Neuron (in vitro differentiated cells): ENCODE measurements around the gene SERPING1.

Experiments used
- H2AFZ ChIP-seq: one replicate; pipeline ENCODE4 v1.6.1; 2013; ENCODE audit warnings: low read depth, mild to moderate bottlenecking, inconsistent platforms, low read length, moderate library complexity
- H3K27me3 ChIP-seq: one replicate; pipeline ENCODE4 v1.6.1; 2013; ENCODE audit warnings: low read length; ENCODE audit not compliant: insufficient read depth
- H3K36me3 ChIP-seq: one replicate; pipeline ENCODE4 v1.6.1; 2013; ENCODE audit warnings: low read length; ENCODE audit not compliant: insufficient read depth
- H3K4me1 ChIP-seq: one replicate; pipeline ENCODE4 v1.6.1; 2013; ENCODE audit warnings: low read length; ENCODE audit not compliant: insufficient read depth
- H3K4me3 ChIP-seq: 2 replicates; pipeline ENCODE4 v1.5.1; 2013; ENCODE audit warnings: mild to moderate bottlenecking, low read length, moderate library complexity
- H3K9me3 ChIP-seq: one replicate; pipeline ENCODE4 v1.6.1; 2013; ENCODE audit warnings: low read length

Gene SERPING1

GRCh38 chr11:57633394-57634070 lies 36.0 kb downstream of the SERPING1 start:
- Histone ChIP-seq H2AFZ (no peak overlapping the region), H3K4me3 (no peak overlapping the region), H3K27me3 (no peaks in the 10 kb centered on the region), H3K36me3 (no peaks in the 10 kb centered on the region), H3K4me1 (peaks cover 7% of the 10 kb centered on the region), H3K9me3 (no peaks in the 10 kb centered on the region)

- H2AFZ ChIP-seq, result no peak overlapping the region
- H3K27me3 ChIP-seq, result no peaks in the 10 kb centered on the region
- H3K4me3 ChIP-seq, result no peak overlapping the region
- H3K36me3 ChIP-seq, result no peaks in the 10 kb centered on the region
- H3K9me3 ChIP-seq, result no peaks in the 10 kb centered on the region
- H3K4me1 ChIP-seq, result peaks cover 7% of the 10 kb centered on the region
Observed at GRCh38 chr11:57634311-57634710, 36.8 kb downstream of the SERPING1 start.

- Histone ChIP-seq H3K27me3 (no peaks in the 10 kb centered on the region), H3K9me3 (no peaks in the 10 kb centered on the region), H3K36me3 (peaks cover 2% of the 10 kb centered on the region), H3K4me3 (no peak overlapping the region), H3K4me1 (peaks cover 14% of the 10 kb centered on the region), H2AFZ (no peak overlapping the region)
Observed at GRCh38 chr11:57635246-57635645, 37.8 kb downstream of the SERPING1 start.

GRCh38 chr11:57637626-57638004 lies 40.1 kb downstream of the SERPING1 start:
- H2AFZ ChIP-seq, result no peak overlapping the region
- H3K9me3 ChIP-seq, result no peaks in the 10 kb centered on the region
- H3K27me3 ChIP-seq, result no peaks in the 10 kb centered on the region
- peaks cover 33% of the 10 kb centered on the region for H3K4me1 ChIP-seq
- peaks cover 23% of the 10 kb centered on the region for H3K36me3 ChIP-seq
- peak overlapping the region; percentile 97 for H3K4me3 ChIP-seq

GRCh38 chr11:57638005-57638781 lies 40.7 kb downstream of the SERPING1 start:
- Histone ChIP-seq H3K9me3 (no peaks in the 10 kb centered on the region), H3K36me3 (peaks cover 26% of the 10 kb centered on the region), H3K27me3 (no peaks in the 10 kb centered on the region), H3K4me3 (peak overlapping the region; percentile 97), H3K4me1 (peaks cover 34% of the 10 kb centered on the region), H2AFZ (no peak overlapping the region)

- Histone ChIP-seq H3K9me3 (no peaks in the 10 kb centered on the region), H3K36me3 (peaks cover 29% of the 10 kb centered on the region), H2AFZ (no peak overlapping the region), H3K4me3 (peak overlapping the region; percentile 97), H3K27me3 (no peaks in the 10 kb centered on the region), H3K4me1 (peaks cover 34% of the 10 kb centered on the region)
Observed at GRCh38 chr11:57638811-57639320, 41.4 kb downstream of the SERPING1 start.

- Histone ChIP-seq H3K9me3 (no peaks in the 10 kb centered on the region), H3K4me3 (peak overlapping the region; percentile 97), H2AFZ (no peak overlapping the region), H3K36me3 (peaks cover 29% of the 10 kb centered on the region), H3K4me1 (peaks cover 36% of the 10 kb centered on the region), H3K27me3 (no peaks in the 10 kb centered on the region)
Observed at GRCh38 chr11:57639321-57640067, 42.0 kb downstream of the SERPING1 start.

- Histone ChIP-seq H3K9me3 (no peaks in the 10 kb centered on the region), H3K4me1 (peaks cover 42% of the 10 kb centered on the region), H3K36me3 (peaks cover 29% of the 10 kb centered on the region), H3K4me3 (peak overlapping the region; percentile 97), H2AFZ (no peak overlapping the region), H3K27me3 (no peaks in the 10 kb centered on the region)
Observed at GRCh38 chr11:57640068-57640800, 42.7 kb downstream of the SERPING1 start.

- H3K27me3 ChIP-seq, result no peaks in the 10 kb centered on the region
- no peaks in the 10 kb centered on the region for H3K9me3 ChIP-seq
- peaks cover 29% of the 10 kb centered on the region for H3K36me3 ChIP-seq
- H2AFZ ChIP-seq, result no peak overlapping the region
- H3K4me1 ChIP-seq, result peaks cover 52% of the 10 kb centered on the region
- H3K4me3 ChIP-seq, result peak overlapping the region; percentile 97
Observed at GRCh38 chr11:57641011-57641807, 43.7 kb downstream of the SERPING1 start.

- Histone ChIP-seq H3K27me3 (no peaks in the 10 kb centered on the region), H3K9me3 (no peaks in the 10 kb centered on the region), H3K4me1 (peaks cover 71% of the 10 kb centered on the region), H3K4me3 (no peak overlapping the region), H2AFZ (no peak overlapping the region), H3K36me3 (peaks cover 29% of the 10 kb centered on the region)
Observed at GRCh38 chr11:57643802-57644201, 46.3 kb downstream of the SERPING1 start.

- Histone ChIP-seq H3K4me3 (no peak overlapping the region), H2AFZ (no peak overlapping the region), H3K27me3 (no peaks in the 10 kb centered on the region), H3K4me1 (peaks cover 77% of the 10 kb centered on the region), H3K36me3 (peaks cover 29% of the 10 kb centered on the region), H3K9me3 (no peaks in the 10 kb centered on the region)
Observed at GRCh38 chr11:57644748-57645688, 47.5 kb downstream of the SERPING1 start.
